Astrocyte of the hippocampus (primary cell): ENCODE results near the gene ZBTB42.
A peak's percentile ranks its signal among the peaks of the same experiment; 100 is the strongest.
"Not testable (repeated sequence)": the region's sequence is repeated elsewhere in the genome, so short reads cannot be mapped to it uniquely, and the experiment has no call there.

Experiments
- DNase-seq: peaks from one replicate; pipeline ENCODE4 v3.0.0; 2011; ENCODE audit warnings: low read depth, low spot score

The ZBTB42 gene

GRCh38 chr14:104806625-104807465 lies 5.9 kb downstream of the ZBTB42 start:
- no peak for DNase-seq

GRCh38 chr14:104808456-104808855 lies 7.6 kb downstream of the ZBTB42 start:
- DNase-seq = no peak

GRCh38 chr14:104810316-104810715 lies 9.4 kb downstream of the ZBTB42 start:
- DNase-seq = no peak

DNA sequence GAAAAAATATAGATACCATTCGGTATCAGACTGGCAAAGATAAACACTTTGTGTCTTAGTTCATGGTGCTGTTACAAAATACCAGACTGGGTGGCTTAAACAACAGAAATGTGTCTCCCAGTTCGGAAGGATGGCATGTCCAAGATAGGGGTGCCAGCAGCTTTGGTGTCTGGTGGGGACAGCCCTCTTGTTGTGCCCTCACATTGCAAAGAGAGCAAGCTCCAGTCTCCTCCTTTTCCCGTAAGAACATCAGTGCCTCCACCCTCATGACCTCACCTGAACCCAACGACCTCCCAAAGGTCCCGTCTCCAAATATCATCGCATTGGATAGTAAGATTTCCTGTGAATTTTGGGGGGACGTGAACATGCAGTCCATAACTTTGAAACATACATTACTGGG lies 12.4 kb downstream of the ZBTB42 start:
- no peak for DNase-seq

DNA sequence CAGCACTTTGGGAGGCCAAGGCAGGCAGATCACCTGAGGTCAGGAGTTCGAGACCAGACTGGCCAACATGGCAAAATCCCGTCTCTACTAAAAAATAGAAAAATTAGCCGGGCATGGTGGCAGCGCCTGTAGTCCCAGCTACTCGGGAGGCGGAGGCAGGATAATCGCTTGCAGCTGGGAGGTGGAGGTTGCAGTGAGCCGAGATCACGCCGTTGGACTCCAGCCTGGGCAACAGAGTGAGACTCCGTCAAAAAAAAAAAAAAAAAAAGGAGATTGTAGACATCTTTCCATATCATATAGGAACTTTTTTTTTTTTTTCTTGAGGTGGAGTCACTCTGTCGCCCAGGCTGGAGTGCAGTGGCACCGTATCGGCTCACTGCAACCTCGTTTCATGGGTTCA lies 13.8 kb downstream of the ZBTB42 start:
- not testable (repeated sequence) for DNase-seq

DNA sequence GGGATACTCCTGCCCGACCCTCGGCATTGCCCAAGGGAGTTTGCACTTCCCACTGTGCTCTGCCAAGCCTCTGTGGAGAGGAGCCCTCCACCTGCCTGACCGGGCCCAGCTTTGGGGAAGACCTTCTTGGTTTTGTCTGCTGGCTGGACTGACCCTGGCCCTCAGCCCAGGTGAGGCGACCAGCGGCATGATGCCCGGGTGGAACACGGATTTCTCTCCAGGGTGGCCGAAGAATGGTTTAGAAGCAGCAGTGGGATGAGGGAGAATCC lies 15.6 kb downstream of the ZBTB42 start:
- DNase-seq = no peak

GRCh38 chr14:104817930-104818713 lies 17.2 kb downstream of the ZBTB42 start:
- DNase-seq = no peak

- DNase-seq = no peak
Observed at GRCh38 chr14:104818714-104819161, 17.8 kb downstream of the ZBTB42 start.

GRCh38 chr14:104819361-104819781 lies 18.5 kb downstream of the ZBTB42 start:
- no peak for DNase-seq

- peak; percentile 88 for DNase-seq
Observed at GRCh38 chr14:104820669-104821228, 19.8 kb downstream of the ZBTB42 start.

- DNase-seq = no peak
Observed at GRCh38 chr14:104821229-104821945, 20.5 kb downstream of the ZBTB42 start.

DNA sequence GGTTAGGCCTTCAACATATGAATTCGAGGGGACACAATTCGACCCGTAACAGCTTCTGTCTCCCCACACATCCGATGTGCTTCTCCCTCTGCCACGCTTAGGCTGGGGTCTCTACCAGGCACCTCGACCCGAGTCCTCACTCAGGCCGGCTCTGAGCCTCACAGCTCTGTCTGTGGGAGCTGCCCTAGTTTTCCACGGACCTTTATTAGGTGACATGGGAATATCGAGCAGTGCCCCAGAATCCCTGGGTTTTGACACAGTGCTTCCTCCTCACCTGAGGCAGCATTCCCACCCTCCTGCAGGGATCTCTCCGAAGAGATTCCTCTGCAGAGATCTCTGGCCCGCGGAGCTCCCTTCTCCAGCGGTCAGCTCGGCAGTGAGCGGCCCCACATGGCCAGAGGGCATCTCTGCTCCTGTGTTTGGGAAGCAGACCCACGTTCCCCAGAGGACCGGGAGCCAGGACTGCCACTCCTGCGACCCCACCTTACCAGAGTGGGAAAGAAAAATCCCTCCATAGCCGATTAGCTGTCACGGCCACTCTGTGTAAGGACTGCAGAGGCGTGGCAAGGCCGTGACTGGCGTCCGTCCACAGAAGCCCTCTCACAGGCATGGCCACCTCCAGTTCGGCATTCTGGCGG lies 21.2 kb downstream of the ZBTB42 start:
- no peak for DNase-seq

- no peak for DNase-seq
Observed at GRCh38 chr14:104822821-104823615, 22.1 kb downstream of the ZBTB42 start.

DNA sequence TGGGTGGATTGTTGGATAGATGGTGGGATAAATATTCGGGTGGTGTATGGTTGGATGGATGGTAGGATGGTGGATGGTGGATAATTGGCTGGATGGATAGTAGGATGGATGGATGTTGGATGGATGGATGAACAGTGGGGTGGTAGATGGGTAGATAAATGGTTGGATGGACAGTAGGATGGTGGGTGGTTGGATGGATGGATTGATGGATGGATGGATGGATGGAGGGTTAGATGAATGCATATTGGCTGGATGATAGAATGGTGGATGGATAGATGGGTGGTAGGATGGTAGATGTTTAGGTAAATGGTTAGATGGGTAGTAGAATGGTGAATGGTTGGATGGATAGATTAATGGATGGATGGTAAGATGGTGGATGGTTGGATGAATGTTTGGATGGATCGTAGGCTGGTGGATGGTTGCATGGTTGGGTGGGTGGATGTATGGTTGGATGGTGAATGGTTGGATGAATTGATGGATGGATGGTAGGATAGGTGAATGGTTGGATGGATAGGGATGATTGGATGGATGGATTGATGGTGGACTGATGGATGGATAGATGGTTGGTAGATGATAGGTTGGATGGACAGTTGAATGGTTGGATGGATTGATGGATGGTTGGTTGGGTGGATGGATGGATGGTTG lies 23.6 kb downstream of the ZBTB42 start:
- DNase-seq = no peak

GRCh38 chr14:104826189-104826860 lies 25.4 kb downstream of the ZBTB42 start:
- peak; percentile 92 for DNase-seq

GRCh38 chr14:104826861-104827176 lies 25.9 kb downstream of the ZBTB42 start:
- peak; percentile 33 for DNase-seq

DNA sequence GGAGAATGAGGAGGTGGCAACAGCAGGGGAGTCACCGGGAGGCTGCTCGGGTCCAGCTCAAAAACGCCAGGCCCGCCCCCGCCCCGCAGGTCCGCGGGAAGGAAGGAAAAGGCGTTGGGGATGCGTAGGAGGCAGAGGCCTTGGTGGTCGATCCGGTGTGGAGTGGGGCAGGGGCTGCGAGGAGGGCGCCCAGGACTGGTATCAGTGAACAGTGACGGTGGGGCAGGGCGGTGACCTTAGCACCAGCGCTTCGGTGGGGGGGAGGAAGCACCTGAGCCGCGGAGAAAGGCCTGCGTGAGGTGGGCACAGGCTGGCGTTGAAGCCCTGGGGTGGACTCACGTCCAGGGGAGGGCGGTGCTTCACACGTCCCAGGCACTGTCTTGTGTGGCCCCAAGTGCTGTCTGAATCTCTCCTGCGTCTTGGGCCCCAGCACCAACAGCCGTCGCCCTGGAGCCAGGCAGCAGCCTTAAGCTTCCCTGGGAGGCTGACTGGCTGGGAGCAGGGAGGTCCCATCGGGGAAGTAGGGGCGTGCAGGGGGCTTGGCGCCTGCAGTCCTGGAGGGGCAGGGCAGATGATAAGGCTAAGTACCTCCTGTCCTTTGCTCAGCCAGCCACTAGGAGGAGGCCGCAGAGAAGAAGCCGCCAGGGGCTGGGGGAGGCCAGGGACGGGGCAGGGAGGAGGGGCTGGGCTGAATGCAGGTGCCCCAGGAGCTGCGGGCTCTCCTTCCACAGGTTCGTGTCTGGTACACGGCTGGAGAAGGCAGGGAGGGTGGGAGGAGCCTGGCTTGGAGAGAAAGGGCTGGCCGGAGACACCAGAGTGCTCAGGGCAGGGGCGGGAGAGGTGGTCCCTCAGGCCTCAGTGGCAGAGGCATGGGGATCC lies 26.5 kb downstream of the ZBTB42 start:
- peak; percentile 70 for DNase-seq

DNA sequence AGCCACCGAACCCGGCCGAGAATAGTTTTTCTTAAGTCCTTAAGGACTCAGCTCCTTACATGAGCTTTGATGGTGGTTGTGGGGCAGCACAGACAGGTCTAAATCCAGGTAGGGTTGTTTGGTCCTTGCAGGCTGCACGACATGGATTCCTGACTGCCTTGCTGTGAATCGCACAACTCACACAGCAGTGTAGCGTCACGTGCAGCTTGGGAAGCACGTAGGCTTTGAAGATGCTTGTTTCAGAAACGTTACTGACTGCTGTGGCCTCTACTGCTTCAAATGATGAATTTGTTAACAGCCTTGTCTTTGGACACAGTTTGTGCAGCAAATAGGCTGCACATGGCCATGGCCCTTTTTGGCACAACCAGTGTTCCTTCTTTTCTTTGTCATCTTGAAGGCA lies 29.9 kb downstream of the ZBTB42 start:
- no peak for DNase-seq
